ENCODE results near the gene MT1B. TPM values are rescaled to one million over a fixed set of nuclear protein-coding genes. Genes with fewer than 3 reads are reported as not detected.
A peak's percentile ranks its signal among the peaks of the same experiment; 100 is the strongest.

The MT1B gene
- total and polyA plus RNA-seq, 9 of the 15 experiments (the other 6 are each of a cell fraction or from before 2014, with no cell fraction given): not detected

DNA sequence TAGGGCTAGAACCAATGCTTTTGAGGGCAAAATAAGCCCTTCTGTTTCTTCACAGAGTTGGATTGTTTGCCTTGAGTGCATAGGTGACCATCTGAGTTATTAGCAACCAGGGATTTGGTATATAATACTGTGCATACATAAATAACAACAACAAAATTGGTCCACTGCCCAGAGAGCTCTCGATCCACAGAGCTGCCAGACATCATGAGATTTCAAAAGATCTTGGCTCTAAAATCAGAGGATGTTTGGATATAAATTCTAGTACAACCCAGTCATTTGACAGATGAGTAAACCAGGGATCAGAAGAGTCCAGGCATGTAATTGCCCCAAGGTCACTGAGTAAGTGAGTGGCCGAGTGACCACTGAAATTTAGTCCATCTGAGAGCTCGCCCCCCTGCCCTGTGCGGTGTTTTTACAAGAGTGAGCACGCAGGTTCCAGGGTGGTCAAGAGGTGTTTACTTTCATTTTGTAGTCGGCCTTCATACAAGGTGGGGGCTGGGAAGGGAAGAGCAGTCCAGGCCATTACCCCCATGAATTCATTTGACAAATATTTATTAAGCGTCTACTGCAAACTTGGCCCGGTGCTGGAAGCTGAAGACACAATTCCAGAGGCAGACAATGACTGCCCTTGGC lies 45.1 kb upstream of the MT1B start (continued):
- TF ChIP-seq, protein P1, sequence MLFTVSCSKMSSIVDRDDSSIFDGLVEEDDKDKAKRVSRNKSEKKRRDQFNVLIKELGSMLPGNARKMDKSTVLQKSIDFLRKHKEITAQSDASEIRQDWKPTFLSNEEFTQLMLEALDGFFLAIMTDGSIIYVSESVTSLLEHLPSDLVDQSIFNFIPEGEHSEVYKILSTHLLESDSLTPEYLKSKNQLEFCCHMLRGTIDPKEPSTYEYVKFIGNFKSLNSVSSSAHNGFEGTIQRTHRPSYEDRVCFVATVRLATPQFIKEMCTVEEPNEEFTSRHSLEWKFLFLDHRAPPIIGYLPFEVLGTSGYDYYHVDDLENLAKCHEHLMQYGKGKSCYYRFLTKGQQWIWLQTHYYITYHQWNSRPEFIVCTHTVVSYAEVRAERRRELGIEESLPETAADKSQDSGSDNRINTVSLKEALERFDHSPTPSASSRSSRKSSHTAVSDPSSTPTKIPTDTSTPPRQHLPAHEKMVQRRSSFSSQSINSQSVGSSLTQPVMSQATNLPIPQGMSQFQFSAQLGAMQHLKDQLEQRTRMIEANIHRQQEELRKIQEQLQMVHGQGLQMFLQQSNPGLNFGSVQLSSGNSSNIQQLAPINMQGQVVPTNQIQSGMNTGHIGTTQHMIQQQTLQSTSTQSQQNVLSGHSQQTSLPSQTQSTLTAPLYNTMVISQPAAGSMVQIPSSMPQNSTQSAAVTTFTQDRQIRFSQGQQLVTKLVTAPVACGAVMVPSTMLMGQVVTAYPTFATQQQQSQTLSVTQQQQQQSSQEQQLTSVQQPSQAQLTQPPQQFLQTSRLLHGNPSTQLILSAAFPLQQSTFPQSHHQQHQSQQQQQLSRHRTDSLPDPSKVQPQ (CRISPR knock-in tag; IDR thresholded peaks at IDR 0.05; ENCODE audit: borderline replicate concordance): no peak

DNA sequence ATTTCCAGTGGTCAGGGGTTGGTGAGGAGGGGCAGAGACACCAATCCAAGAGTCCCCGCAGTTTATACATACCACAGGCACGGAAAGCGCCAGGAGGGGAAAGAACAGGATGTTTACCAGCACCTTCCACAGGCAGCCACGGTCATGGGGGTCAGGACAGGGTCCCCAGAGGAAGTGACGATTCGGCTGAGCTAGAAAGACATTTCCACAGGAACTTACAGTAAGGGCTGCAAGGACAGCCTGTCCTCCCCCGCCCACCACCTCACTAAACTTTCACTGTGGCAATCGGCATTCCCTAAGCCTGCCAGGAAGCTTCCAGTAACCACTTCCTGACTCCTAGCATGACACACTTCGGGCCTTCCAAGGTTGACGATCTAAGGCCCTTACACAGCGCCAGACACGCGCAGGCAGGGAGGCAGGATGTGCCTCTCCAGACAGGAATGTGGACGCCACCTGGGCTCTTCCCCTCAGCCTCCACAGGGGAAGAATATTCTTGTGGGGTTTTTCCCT lies 44.5 kb upstream of the MT1B start:
- H2AFZ ChIP-seq (ENCODE audit: low read depth, low read length): peak overlapping the region; percentile 73
- H3K4me3 ChIP-seq: no peak overlapping the region
- H3K4me1 ChIP-seq (replicated peaks in 1 of 2; ENCODE audit: control insufficient read depth in 2 of 2, insufficient read depth in 2 of 2, low read length in 2 of 2): peaks cover 27 to 29% of the 10 kb centered on the region in 2 experiments
- 74% methylated on average over 14 of the region's 14 CpGs for WGBS (ENCODE audit: insufficient coverage, low coverage, missing lambda C conversion rate)
- H4K20me1 ChIP-seq (replicated peaks; ENCODE audit: control insufficient read depth, insufficient read depth, low read length): no peaks in the 10 kb centered on the region
- intact Hi-C loops (cut with micrococcal nuclease): no loop called here
- H3K9me3 ChIP-seq (replicated peaks; ENCODE audit: control insufficient read depth, insufficient read depth, low read depth, low read length): no peaks in the 10 kb centered on the region
- no peaks in the 10 kb centered on the region for H3K9me1 ChIP-seq (ENCODE audit: control insufficient read depth, insufficient read depth, low read length)
- H3K27me3 ChIP-seq (ENCODE audit: control insufficient read depth in 2 of 2, insufficient read depth in 2 of 2, low read length in 2 of 2): no peaks in the 10 kb centered on the region
- DNase-seq (ENCODE audit: extremely low read depth in 1 of 4, low spot score in 3 of 4) (no peak), ATAC-seq (no peak), FAIRE-seq (no peak)
- H3K4me2 ChIP-seq (ENCODE audit: insufficient read depth, low read length): no peak overlapping the region; the same call in 1 of the 2 replicates
- ChIA-PET CTCF (ENCODE audit: low intra/inter-chr PET ratio) (no interaction called here), POLR2A (interaction anchor here (1.5 kb wide), 1 partner anchor 15 kb away, joined by 3 read pairs; no protein-coding TSS in a partner anchor)
- no peaks in the 10 kb centered on the region for H3K79me2 ChIP-seq (ENCODE audit: control insufficient read depth, insufficient read depth, low read length)
- BruUV-seq (replicated peaks): no TSS peak
- no peak overlapping the region; the same call in 2 of the 3 replicates for H3K27ac ChIP-seq (ENCODE audit: extremely low read depth, low read depth, low read length)
- no peaks in the 10 kb centered on the region for H3K36me3 ChIP-seq (ENCODE audit: control insufficient read depth, insufficient read depth, low read length)
- H3K9ac ChIP-seq (ENCODE audit: insufficient read depth in 1 of 2, low read depth in 2 of 2, low read length in 2 of 2): 0 out of 4 replicates have a peak overlapping the region, but pooled peaks of 1 of the 2 experiments have one; percentile 69
- in situ Hi-C loops (cut with MboI): no loop called here
- TF ChIP-seq MAZ (CRISPR knock-in tag; conservative IDR thresholded peaks at IDR 0.05 in 1 of 2, IDR thresholded peaks at IDR 0.05 in 1 of 2) (0 out of 4 replicates have a peak, but pooled peaks of 1 of the 2 experiments have one; percentile 23), ZNF311 (CRISPR knock-in tag; IDR thresholded peaks at IDR 0.05) (peak; percentile 21; the same call in 1 of the 2 replicates), ZNF134 (CRISPR knock-in tag; conservative IDR thresholded peaks at IDR 0.05) (0 out of 2 replicates have a peak, but pooled peaks have one; percentile 8), BRCA1 (IDR thresholded peaks at IDR 0.05) (no peak), BRCA1 (CRISPR knock-in tag; IDR thresholded peaks at IDR 0.05) (no peak), NRF1 (conservative IDR thresholded peaks at IDR 0.05 in 1 of 2, IDR thresholded peaks at IDR 0.05 in 1 of 2) (no peak), ZNF589 (CRISPR knock-in tag; IDR thresholded peaks at IDR 0.05; ENCODE audit: low read depth) (0 out of 2 replicates have a peak, but pooled peaks have one; percentile 17), HDAC6 (IDR thresholded peaks at IDR 0.05; ENCODE audit: low read depth, low read length) (no peak), DNMT1 (IDR thresholded peaks at IDR 0.05) (no peak)
- TF ChIP-seq, protein P2, sequence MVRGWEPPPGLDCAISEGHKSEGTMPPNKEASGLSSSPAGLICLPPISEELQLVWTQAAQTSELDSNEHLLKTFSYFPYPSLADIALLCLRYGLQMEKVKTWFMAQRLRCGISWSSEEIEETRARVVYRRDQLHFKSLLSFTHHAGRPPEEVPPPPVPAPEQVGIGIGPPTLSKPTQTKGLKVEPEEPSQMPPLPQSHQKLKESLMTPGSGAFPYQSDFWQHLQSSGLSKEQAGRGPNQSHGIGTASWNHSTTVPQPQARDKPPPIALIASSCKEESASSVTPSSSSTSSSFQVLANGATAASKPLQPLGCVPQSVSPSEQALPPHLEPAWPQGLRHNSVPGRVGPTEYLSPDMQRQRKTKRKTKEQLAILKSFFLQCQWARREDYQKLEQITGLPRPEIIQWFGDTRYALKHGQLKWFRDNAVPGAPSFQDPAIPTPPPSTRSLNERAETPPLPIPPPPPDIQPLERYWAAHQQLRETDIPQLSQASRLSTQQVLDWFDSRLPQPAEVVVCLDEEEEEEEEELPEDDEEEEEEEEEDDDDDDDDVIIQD (CRISPR knock-in tag; IDR thresholded peaks at IDR 0.05): no peak
- TF ChIP-seq, protein P3, sequence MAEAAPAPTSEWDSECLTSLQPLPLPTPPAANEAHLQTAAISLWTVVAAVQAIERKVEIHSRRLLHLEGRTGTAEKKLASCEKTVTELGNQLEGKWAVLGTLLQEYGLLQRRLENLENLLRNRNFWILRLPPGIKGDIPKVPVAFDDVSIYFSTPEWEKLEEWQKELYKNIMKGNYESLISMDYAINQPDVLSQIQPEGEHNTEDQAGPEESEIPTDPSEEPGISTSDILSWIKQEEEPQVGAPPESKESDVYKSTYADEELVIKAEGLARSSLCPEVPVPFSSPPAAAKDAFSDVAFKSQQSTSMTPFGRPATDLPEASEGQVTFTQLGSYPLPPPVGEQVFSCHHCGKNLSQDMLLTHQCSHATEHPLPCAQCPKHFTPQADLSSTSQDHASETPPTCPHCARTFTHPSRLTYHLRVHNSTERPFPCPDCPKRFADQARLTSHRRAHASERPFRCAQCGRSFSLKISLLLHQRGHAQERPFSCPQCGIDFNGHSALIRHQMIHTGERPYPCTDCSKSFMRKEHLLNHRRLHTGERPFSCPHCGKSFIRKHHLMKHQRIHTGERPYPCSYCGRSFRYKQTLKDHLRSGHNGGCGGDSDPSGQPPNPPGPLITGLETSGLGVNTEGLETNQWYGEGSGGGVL (CRISPR knock-in tag; IDR thresholded peaks at IDR 0.05): no peak
